ENCODE measurements around the gene TSPAN11.

Gene TSPAN11

DNA sequence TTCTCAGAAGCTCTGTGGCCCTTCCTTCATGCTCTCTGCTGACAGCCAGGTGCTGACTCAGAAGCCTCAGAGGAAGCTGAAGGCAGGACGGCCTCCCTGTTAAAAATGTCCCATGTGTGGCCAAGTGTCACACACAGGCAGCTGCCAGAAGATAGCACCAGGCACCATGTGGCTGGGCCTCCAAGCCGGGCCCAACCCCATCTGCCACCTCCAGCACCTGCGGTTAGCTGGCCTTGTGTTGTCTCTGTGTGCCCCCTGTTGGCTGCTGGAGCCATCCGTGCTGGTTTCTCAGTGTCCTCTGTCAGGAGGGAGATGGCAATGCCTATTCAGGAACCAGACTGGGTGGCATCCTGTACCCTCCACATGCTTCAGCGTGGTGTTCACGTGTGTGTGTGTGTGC, 63.2 kb downstream of the TSPAN11 start:
- Histone ChIP-seq H4K20me1 (ENCODE audit: insufficient read depth, low read length, poor library complexity, severe bottlenecking) (no peaks in the 10 kb centered on the region), H3K36me3 (ENCODE audit: insufficient read depth, low read length) (no peaks in the 10 kb centered on the region), H2AFZ (ENCODE audit: low read length) (no peak overlapping the region), H3K4me2 (ENCODE audit: low read depth, low read length, poor library complexity, severe bottlenecking) (no peak overlapping the region), H3K9me3 (ENCODE audit: insufficient read depth, low read depth, low read length) (no peaks in the 10 kb centered on the region), H3K9ac (ENCODE audit: low read depth, low read length, poor library complexity, severe bottlenecking) (no peak overlapping the region), H3K4me3 (ENCODE audit: low read length, poor library complexity, severe bottlenecking) (no peak overlapping the region), H3K9me2 (replicated peaks; ENCODE audit: low read depth, low read length) (no peaks in the 10 kb centered on the region), H3F3A (ENCODE audit: low read depth) (no peaks in the 10 kb centered on the region), H3K79me2 (ENCODE audit: insufficient read depth, low read length) (no peaks in the 10 kb centered on the region), H3K4me1 (ENCODE audit: insufficient read depth, low read length, poor library complexity, severe bottlenecking) (no peaks in the 10 kb centered on the region), H3K27me3 (ENCODE audit: insufficient read depth, low read length, poor library complexity, severe bottlenecking) (no peaks in the 10 kb centered on the region)
- TF ChIP-seq, protein P1, sequence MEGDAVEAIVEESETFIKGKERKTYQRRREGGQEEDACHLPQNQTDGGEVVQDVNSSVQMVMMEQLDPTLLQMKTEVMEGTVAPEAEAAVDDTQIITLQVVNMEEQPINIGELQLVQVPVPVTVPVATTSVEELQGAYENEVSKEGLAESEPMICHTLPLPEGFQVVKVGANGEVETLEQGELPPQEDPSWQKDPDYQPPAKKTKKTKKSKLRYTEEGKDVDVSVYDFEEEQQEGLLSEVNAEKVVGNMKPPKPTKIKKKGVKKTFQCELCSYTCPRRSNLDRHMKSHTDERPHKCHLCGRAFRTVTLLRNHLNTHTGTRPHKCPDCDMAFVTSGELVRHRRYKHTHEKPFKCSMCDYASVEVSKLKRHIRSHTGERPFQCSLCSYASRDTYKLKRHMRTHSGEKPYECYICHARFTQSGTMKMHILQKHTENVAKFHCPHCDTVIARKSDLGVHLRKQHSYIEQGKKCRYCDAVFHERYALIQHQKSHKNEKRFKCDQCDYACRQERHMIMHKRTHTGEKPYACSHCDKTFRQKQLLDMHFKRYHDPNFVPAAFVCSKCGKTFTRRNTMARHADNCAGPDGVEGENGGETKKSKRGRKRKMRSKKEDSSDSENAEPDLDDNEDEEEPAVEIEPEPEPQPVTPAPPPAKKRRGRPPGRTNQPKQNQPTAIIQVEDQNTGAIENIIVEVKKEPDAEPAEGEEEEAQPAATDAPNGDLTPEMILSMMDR (conservative IDR thresholded peaks at IDR 0.05; ENCODE audit: low read length), result peak; percentile 55
- TF ChIP-seq EZH2phosphoT487 (IDR thresholded peaks at IDR 0.05; ENCODE audit: borderline replicate concordance), result no peak

DNA sequence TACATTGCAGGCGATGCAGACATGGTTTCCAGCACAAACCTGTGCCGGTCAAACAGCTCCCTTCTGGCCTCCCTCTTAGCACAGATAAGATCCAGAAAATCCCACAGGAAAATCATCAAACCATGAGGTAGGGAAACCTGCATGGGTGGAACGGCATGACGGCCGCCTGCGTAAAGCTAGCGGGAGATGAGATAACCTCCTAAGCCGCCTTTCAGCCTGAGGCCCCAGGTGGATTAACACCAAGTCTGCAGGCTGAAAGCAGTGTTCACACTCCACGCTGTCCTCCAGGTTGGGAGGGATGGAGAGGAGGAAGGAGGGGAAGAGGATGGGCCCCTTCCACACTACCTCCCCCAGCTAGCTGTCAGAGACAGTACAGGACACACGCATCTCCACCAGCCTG, 63.8 kb downstream of the TSPAN11 start:
- Histone ChIP-seq H4K20me1 (ENCODE audit: insufficient read depth, low read length, poor library complexity, severe bottlenecking) (no peaks in the 10 kb centered on the region), H2AFZ (ENCODE audit: low read length) (no peak overlapping the region), H3K9ac (ENCODE audit: low read depth, low read length, poor library complexity, severe bottlenecking) (no peak overlapping the region), H3K36me3 (ENCODE audit: insufficient read depth, low read length) (no peaks in the 10 kb centered on the region), H3K9me3 (ENCODE audit: insufficient read depth, low read depth, low read length) (no peaks in the 10 kb centered on the region), H3K9me2 (replicated peaks; ENCODE audit: low read depth, low read length) (no peaks in the 10 kb centered on the region), H3K4me1 (ENCODE audit: insufficient read depth, low read length, poor library complexity, severe bottlenecking) (no peaks in the 10 kb centered on the region), H3K4me3 (ENCODE audit: low read length, poor library complexity, severe bottlenecking) (no peak overlapping the region), H3K79me2 (ENCODE audit: insufficient read depth, low read length) (no peaks in the 10 kb centered on the region), H3K4me2 (ENCODE audit: low read depth, low read length, poor library complexity, severe bottlenecking) (no peak overlapping the region), H3F3A (ENCODE audit: low read depth) (no peaks in the 10 kb centered on the region), H3K27me3 (ENCODE audit: insufficient read depth, low read length, poor library complexity, severe bottlenecking) (no peaks in the 10 kb centered on the region)
- TF ChIP-seq, protein P1 (conservative IDR thresholded peaks at IDR 0.05; ENCODE audit: low read length), result no peak
- no peak for TF ChIP-seq EZH2phosphoT487 (IDR thresholded peaks at IDR 0.05; ENCODE audit: borderline replicate concordance)

DNA sequence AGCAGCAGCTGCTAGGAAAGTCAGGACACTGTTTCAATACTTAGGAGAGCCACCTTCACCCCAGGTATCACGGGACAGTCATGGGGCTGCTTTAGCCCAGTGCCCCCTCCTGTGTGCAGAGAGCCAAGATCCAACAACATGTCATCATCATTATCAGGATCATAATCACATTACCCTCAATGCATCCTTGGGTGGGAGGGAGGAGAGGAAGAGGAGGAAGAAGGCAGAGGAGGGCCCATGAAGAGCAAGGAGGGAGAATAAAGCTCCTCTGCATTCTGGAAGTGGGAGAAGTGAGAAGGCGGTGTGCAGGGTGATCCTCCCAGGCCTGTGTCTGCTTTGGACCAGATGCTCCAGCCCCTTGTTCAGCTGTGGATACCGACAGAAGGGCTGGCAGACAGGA, 64.2 kb downstream of the TSPAN11 start:
- H3K9ac ChIP-seq (ENCODE audit: low read depth, low read length, poor library complexity, severe bottlenecking), result no peak overlapping the region
- H3K4me1 ChIP-seq (ENCODE audit: insufficient read depth, low read length, poor library complexity, severe bottlenecking), result no peaks in the 10 kb centered on the region

More for the DNA sequence above, 64.2 kb downstream of the TSPAN11 start:
- H3K79me2 ChIP-seq (ENCODE audit: insufficient read depth, low read length), result no peaks in the 10 kb centered on the region
- TF ChIP-seq, protein P1 (conservative IDR thresholded peaks at IDR 0.05; ENCODE audit: low read length), result no peak
- TF ChIP-seq EZH2phosphoT487 (IDR thresholded peaks at IDR 0.05; ENCODE audit: borderline replicate concordance), result no peak
- H3K4me2 ChIP-seq (ENCODE audit: low read depth, low read length, poor library complexity, severe bottlenecking), result no peak overlapping the region
- no peaks in the 10 kb centered on the region for H3K27me3 ChIP-seq (ENCODE audit: insufficient read depth, low read length, poor library complexity, severe bottlenecking)
- no peaks in the 10 kb centered on the region for H3K9me3 ChIP-seq (ENCODE audit: insufficient read depth, low read depth, low read length)
- no peaks in the 10 kb centered on the region for H4K20me1 ChIP-seq (ENCODE audit: insufficient read depth, low read length, poor library complexity, severe bottlenecking)
- no peaks in the 10 kb centered on the region for H3K36me3 ChIP-seq (ENCODE audit: insufficient read depth, low read length)
- H3F3A ChIP-seq (ENCODE audit: low read depth), result no peaks in the 10 kb centered on the region
- no peak overlapping the region for H2AFZ ChIP-seq (ENCODE audit: low read length)
- no peak overlapping the region for H3K4me3 ChIP-seq (ENCODE audit: low read length, poor library complexity, severe bottlenecking)
- H3K9me2 ChIP-seq (replicated peaks; ENCODE audit: low read depth, low read length), result no peaks in the 10 kb centered on the region
